Measurements from ENCODE around the gene HNMT.
"Not testable (repeated sequence)": the region's sequence is repeated elsewhere in the genome, so short reads cannot be mapped to it uniquely, and the experiment has no call there.

Gene HNMT

GRCh38 chr2:137991078-137991477 is 26.8 kb downstream of the HNMT start:
- TF ChIP-seq EZH2phosphoT487 (IDR thresholded peaks at IDR 0.05; ENCODE audit: borderline replicate concordance) (no peak), CTCF (conservative IDR thresholded peaks at IDR 0.05; ENCODE audit: low read length) (no peak)
- H3K4me2 ChIP-seq (ENCODE audit: low read depth, low read length, poor library complexity, severe bottlenecking): no peak overlapping the region
- H3K9ac ChIP-seq (ENCODE audit: low read depth, low read length, poor library complexity, severe bottlenecking): no peak overlapping the region
- H3K9me3 ChIP-seq (ENCODE audit: insufficient read depth, low read depth, low read length): peaks cover 3% of the 10 kb centered on the region; the same call in 1 of the 2 replicates
- no peaks in the 10 kb centered on the region for H3K4me1 ChIP-seq (ENCODE audit: insufficient read depth, low read length, poor library complexity, severe bottlenecking)
- no peaks in the 10 kb centered on the region for H3K9me2 ChIP-seq (replicated peaks; ENCODE audit: low read depth, low read length)
- no peaks in the 10 kb centered on the region for H3F3A ChIP-seq (ENCODE audit: low read depth)
- no peak overlapping the region for H3K4me3 ChIP-seq (ENCODE audit: low read length, poor library complexity, severe bottlenecking)
- no peaks in the 10 kb centered on the region for H3K36me3 ChIP-seq (ENCODE audit: insufficient read depth, low read length)
- no peaks in the 10 kb centered on the region for H3K79me2 ChIP-seq (ENCODE audit: insufficient read depth, low read length)
- no peaks in the 10 kb centered on the region for H3K27me3 ChIP-seq (ENCODE audit: insufficient read depth, low read length, poor library complexity, severe bottlenecking)
- H4K20me1 ChIP-seq (ENCODE audit: insufficient read depth, low read length, poor library complexity, severe bottlenecking): no peaks in the 10 kb centered on the region
- no peak overlapping the region for H2AFZ ChIP-seq (ENCODE audit: low read length)

DNA sequence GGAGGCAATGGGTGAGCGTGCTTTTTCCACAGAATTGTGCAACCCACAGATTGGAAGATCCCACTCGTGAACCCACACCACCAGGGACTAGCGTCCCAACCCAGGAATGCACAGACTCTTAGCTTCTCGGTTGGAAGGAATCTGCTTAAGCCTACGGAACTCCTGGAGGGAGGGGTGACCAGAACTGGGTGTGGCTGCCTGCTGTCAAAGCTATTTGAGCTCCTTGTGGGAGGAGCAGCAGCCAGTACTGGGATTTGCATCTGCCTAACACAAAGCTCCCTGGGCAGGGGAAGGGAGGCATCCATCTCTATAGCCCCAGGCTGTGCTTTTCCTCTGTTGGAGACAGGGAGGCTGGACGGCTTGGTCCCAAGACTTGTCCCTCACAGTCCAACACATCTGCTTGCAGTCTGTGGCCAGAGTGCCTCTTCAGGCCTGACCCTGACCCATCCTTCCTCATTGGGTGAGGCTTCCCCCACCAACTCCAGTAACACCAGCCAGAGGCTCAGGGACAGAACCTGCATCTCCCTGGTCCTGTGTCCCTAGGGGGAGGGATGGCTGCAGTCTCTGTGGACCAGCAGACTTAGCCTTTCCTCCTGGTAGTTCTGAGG is 27.9 kb downstream of the HNMT start:
- no peak overlapping the region for H3K9ac ChIP-seq (ENCODE audit: low read depth, low read length, poor library complexity, severe bottlenecking)
- no peaks in the 10 kb centered on the region for H3K9me2 ChIP-seq (replicated peaks; ENCODE audit: low read depth, low read length)
- H3F3A ChIP-seq (ENCODE audit: low read depth): no peaks in the 10 kb centered on the region
- no peaks in the 10 kb centered on the region for H3K79me2 ChIP-seq (ENCODE audit: insufficient read depth, low read length)
- H3K4me2 ChIP-seq (ENCODE audit: low read depth, low read length, poor library complexity, severe bottlenecking): no peak overlapping the region
- peaks cover 3% of the 10 kb centered on the region; the same call in 1 of the 2 replicates for H3K9me3 ChIP-seq (ENCODE audit: insufficient read depth, low read depth, low read length)
- H3K4me3 ChIP-seq (ENCODE audit: low read length, poor library complexity, severe bottlenecking): no peak overlapping the region
- H2AFZ ChIP-seq (ENCODE audit: low read length): no peak overlapping the region
- TF ChIP-seq EZH2phosphoT487 (IDR thresholded peaks at IDR 0.05; ENCODE audit: borderline replicate concordance) (no peak), CTCF (conservative IDR thresholded peaks at IDR 0.05; ENCODE audit: low read length) (no peak)
- no peaks in the 10 kb centered on the region for H3K27me3 ChIP-seq (ENCODE audit: insufficient read depth, low read length, poor library complexity, severe bottlenecking)
- no peaks in the 10 kb centered on the region for H4K20me1 ChIP-seq (ENCODE audit: insufficient read depth, low read length, poor library complexity, severe bottlenecking)
- no peaks in the 10 kb centered on the region for H3K4me1 ChIP-seq (ENCODE audit: insufficient read depth, low read length, poor library complexity, severe bottlenecking)
- H3K36me3 ChIP-seq (ENCODE audit: insufficient read depth, low read length): no peaks in the 10 kb centered on the region

DNA sequence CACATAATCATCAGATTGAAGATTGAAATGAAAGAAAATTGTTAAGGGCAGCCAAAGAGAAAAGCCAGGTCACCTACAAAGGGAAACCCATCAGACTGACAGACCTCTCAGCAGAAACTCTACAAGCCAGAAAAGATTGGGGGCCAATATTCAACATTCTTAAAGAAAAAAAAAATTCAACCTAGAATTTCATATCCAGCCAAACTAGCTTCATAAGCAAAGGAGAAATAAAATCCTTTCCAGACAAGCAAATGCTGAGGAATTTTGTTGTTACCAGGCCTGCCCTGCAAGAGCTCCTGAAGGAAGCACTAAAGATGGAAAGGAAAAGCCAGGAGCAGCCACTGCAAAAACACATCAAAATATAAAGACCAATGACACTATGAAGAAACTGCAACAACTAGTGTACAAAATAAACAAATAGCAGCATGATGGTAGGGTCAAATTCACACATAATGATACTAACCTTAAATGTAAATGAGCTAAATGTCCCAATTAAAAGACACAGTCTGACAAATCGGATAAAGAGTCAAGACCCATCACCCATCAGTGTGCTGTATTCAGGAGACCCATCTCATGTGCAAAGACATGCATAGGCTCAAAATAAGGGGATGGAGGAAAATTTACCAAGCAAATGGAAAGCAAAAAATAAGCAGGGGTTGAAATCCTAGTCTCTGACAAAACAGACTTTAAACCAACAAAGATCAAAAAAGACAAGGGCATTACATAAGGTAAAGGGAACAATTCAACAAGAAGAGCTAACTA is 29.6 kb downstream of the HNMT start:
- H3K4me1 ChIP-seq (ENCODE audit: insufficient read depth, low read length, poor library complexity, severe bottlenecking); H3K27me3 ChIP-seq (ENCODE audit: insufficient read depth, low read length, poor library complexity, severe bottlenecking); H3K9me3 ChIP-seq (ENCODE audit: insufficient read depth, low read depth, low read length); H3F3A ChIP-seq (ENCODE audit: low read depth); H3K9me2 ChIP-seq (replicated peaks; ENCODE audit: low read depth, low read length); H3K9ac ChIP-seq (ENCODE audit: low read depth, low read length, poor library complexity, severe bottlenecking); H2AFZ ChIP-seq (ENCODE audit: low read length); H3K36me3 ChIP-seq (ENCODE audit: insufficient read depth, low read length); H4K20me1 ChIP-seq (ENCODE audit: insufficient read depth, low read length, poor library complexity, severe bottlenecking); H3K79me2 ChIP-seq (ENCODE audit: insufficient read depth, low read length); H3K4me3 ChIP-seq (ENCODE audit: low read length, poor library complexity, severe bottlenecking); H3K4me2 ChIP-seq (ENCODE audit: low read depth, low read length, poor library complexity, severe bottlenecking): not testable (repeated sequence)

GRCh38 chr2:137995368-137995767 is 31.1 kb downstream of the HNMT start:
- not testable (repeated sequence) for H3K27me3 ChIP-seq (ENCODE audit: insufficient read depth, low read length, poor library complexity, severe bottlenecking); H3K9me2 ChIP-seq (replicated peaks; ENCODE audit: low read depth, low read length); H3F3A ChIP-seq (ENCODE audit: low read depth); H3K9ac ChIP-seq (ENCODE audit: low read depth, low read length, poor library complexity, severe bottlenecking); H3K4me2 ChIP-seq (ENCODE audit: low read depth, low read length, poor library complexity, severe bottlenecking); H4K20me1 ChIP-seq (ENCODE audit: insufficient read depth, low read length, poor library complexity, severe bottlenecking); H2AFZ ChIP-seq (ENCODE audit: low read length); H3K4me1 ChIP-seq (ENCODE audit: insufficient read depth, low read length, poor library complexity, severe bottlenecking); H3K79me2 ChIP-seq (ENCODE audit: insufficient read depth, low read length); H3K4me3 ChIP-seq (ENCODE audit: low read length, poor library complexity, severe bottlenecking); H3K9me3 ChIP-seq (ENCODE audit: insufficient read depth, low read depth, low read length); H3K36me3 ChIP-seq (ENCODE audit: insufficient read depth, low read length)

- H3K79me2 ChIP-seq (ENCODE audit: insufficient read depth, low read length); H3K4me3 ChIP-seq (ENCODE audit: low read length, poor library complexity, severe bottlenecking); H3K9me2 ChIP-seq (replicated peaks; ENCODE audit: low read depth, low read length); H2AFZ ChIP-seq (ENCODE audit: low read length); H3K9ac ChIP-seq (ENCODE audit: low read depth, low read length, poor library complexity, severe bottlenecking); H3K4me1 ChIP-seq (ENCODE audit: insufficient read depth, low read length, poor library complexity, severe bottlenecking); H3F3A ChIP-seq (ENCODE audit: low read depth); H3K4me2 ChIP-seq (ENCODE audit: low read depth, low read length, poor library complexity, severe bottlenecking); H3K36me3 ChIP-seq (ENCODE audit: insufficient read depth, low read length); H3K27me3 ChIP-seq (ENCODE audit: insufficient read depth, low read length, poor library complexity, severe bottlenecking); H3K9me3 ChIP-seq (ENCODE audit: insufficient read depth, low read depth, low read length); H4K20me1 ChIP-seq (ENCODE audit: insufficient read depth, low read length, poor library complexity, severe bottlenecking): not testable (repeated sequence)
Measured at GRCh38 chr2:137996158-137996557, 31.9 kb downstream of the HNMT start.

Measured in Loucy (cell line).